Trophoblast cell (in vitro differentiated cells and primary cell): ENCODE results near the gene RGS5.

ENCODE experiments used
- DNase-seq, 2 donors: peaks; one replicate each; pipeline ENCODE4 v3.0.0-alpha.2; 2016
- H2AFZ ChIP-seq: 2 replicates; pipeline ENCODE4 v1.6.1; 2013; ENCODE audit warnings: low read length, moderate library complexity, mild to moderate bottlenecking; ENCODE audit not compliant: insufficient read depth, poor library complexity
- H2AK5ac ChIP-seq: 2 replicates; pipeline ENCODE4 v1.6.1; 2013; ENCODE audit warnings: mild to moderate bottlenecking, low read length
- H2BK120ac ChIP-seq: 2 replicates; pipeline ENCODE4 v1.6.1; 2013; ENCODE audit warnings: low read length, mild to moderate bottlenecking, moderate library complexity; ENCODE audit not compliant: insufficient read depth, poor library complexity
- H2BK12ac ChIP-seq: 2 replicates; pipeline ENCODE4 v1.6.1; 2013; ENCODE audit warnings: mild to moderate bottlenecking, low read length, moderate library complexity
- H2BK5ac ChIP-seq: 2 replicates; pipeline ENCODE4 v1.6.1; 2013; ENCODE audit warnings: low read length, low read depth, moderate library complexity, mild to moderate bottlenecking; ENCODE audit not compliant: poor library complexity
- H3K14ac ChIP-seq: 2 replicates; pipeline ENCODE4 v1.6.1; 2013; ENCODE audit warnings: mild to moderate bottlenecking, low read length
- H3K18ac ChIP-seq: 2 replicates; pipeline ENCODE4 v1.6.1; 2013; ENCODE audit warnings: mild to moderate bottlenecking, low read length
- H3K23ac ChIP-seq: 2 replicates; pipeline ENCODE4 v1.6.1; 2013; ENCODE audit warnings: low read length
- H3K27ac ChIP-seq: 2 replicates; pipeline ENCODE4 v1.5.1; 2013; ENCODE audit warnings: low read depth, mild to moderate bottlenecking, inconsistent platforms, low read length, moderate library complexity
- H3K27me3 ChIP-seq: 2 replicates; pipeline ENCODE4 v1.6.1; 2013; ENCODE audit warnings: inconsistent platforms, mild to moderate bottlenecking, low read length, moderate library complexity; ENCODE audit not compliant: insufficient read depth
- H3K36me3 ChIP-seq, 2 experiments: 1 replicate in 1 of 2; 2 replicates in 1 of 2; pipeline ENCODE4 v1.6.1; 2013; ENCODE audit warnings: low read length in 2 of 2, mild to moderate bottlenecking in 2 of 2, moderate library complexity in 1 of 2; ENCODE audit not compliant: insufficient read depth in 2 of 2, control insufficient read depth in 1 of 2
- H3K4ac ChIP-seq: 2 replicates; pipeline ENCODE4 v1.6.1; 2013; ENCODE audit warnings: low read depth, mild to moderate bottlenecking, low read length, moderate library complexity
- H3K4me1 ChIP-seq, 2 experiments: 1 replicate in 1 of 2; 2 replicates in 1 of 2; pipeline ENCODE4 v1.6.1; 2013; ENCODE audit warnings: low read length in 2 of 2, mild to moderate bottlenecking in 2 of 2, moderate library complexity in 1 of 2; ENCODE audit not compliant: insufficient read depth in 2 of 2, control insufficient read depth in 1 of 2
- H3K4me2 ChIP-seq: 2 replicates; pipeline ENCODE4 v1.6.1; 2013; ENCODE audit warnings: inconsistent platforms, mild to moderate bottlenecking, low read length, moderate library complexity
- H3K4me3 ChIP-seq: 2 replicates; pipeline ENCODE4 v1.5.1; 2013; ENCODE audit warnings: mild to moderate bottlenecking, low read depth, low read length, inconsistent platforms
- H3K79me1 ChIP-seq: one replicate; pipeline ENCODE4 v1.6.1; 2013; ENCODE audit warnings: low read length
- H3K79me2 ChIP-seq: 2 replicates; pipeline ENCODE4 v1.6.1; 2013; ENCODE audit warnings: low read length, mild to moderate bottlenecking; ENCODE audit not compliant: control insufficient read depth, insufficient read depth, poor library complexity
- H3K9ac ChIP-seq: 2 replicates; pipeline ENCODE4 v1.6.1; 2013; ENCODE audit warnings: mild to moderate bottlenecking, low read length
- H3K9me3 ChIP-seq: 2 replicates; pipeline ENCODE4 v1.6.1; 2013; ENCODE audit warnings: low read depth, mild to moderate bottlenecking, control low read depth, inconsistent platforms, low read length; ENCODE audit not compliant: insufficient read depth
- H4K12ac ChIP-seq: 2 replicates; pipeline ENCODE4 v1.6.1; 2013; ENCODE audit warnings: low read depth, mild to moderate bottlenecking, low read length, moderate library complexity
- H4K8ac ChIP-seq: 2 replicates; pipeline ENCODE4 v1.6.1; 2013; ENCODE audit warnings: low read depth, mild to moderate bottlenecking, low read length, moderate library complexity
- H4K91ac ChIP-seq: one replicate; pipeline ENCODE4 v1.6.1; 2013; ENCODE audit warnings: low read depth, mild to moderate bottlenecking, low read length, moderate library complexity
- WGBS: extraction: QIAGEN DNeasy Blood & Tissue Kit; methylation state at CpG from one replicate; pipeline ENCODE4 v1.1.7; 2013; ENCODE audit warnings: missing lambda C conversion rate; ENCODE audit not compliant: insufficient read length, insufficient coverage; ENCODE audit errors: extremely low coverage; 5-methylcytosine and 5-hydroxymethylcytosine counted together

Gene RGS5

GRCh38 chr1:163171826-163172225, 30.9 kb downstream of the RGS5 start:
- Histone ChIP-seq H2AK5ac (no peak overlapping the region), H3K4me3 (no peak overlapping the region), H3K27ac (no peak overlapping the region), H4K91ac (no peak overlapping the region), H3K36me3 (no peaks in the 10 kb centered on the region), H2AFZ (no peak overlapping the region), H3K79me1 (no peaks in the 10 kb centered on the region), H2BK12ac (no peak overlapping the region), H3K27me3 (no peaks in the 10 kb centered on the region), H3K4me1 (peaks cover 0 to 3% of the 10 kb centered on the region in 2 experiments), H3K14ac (no peak overlapping the region), H2BK120ac (no peak overlapping the region), H4K12ac (no peak overlapping the region), H3K4me2 (no peak overlapping the region), H2BK5ac (no peak overlapping the region), H3K23ac (peak overlapping the region; percentile 3), H3K9ac (no peak overlapping the region), H3K4ac (no peak overlapping the region), H4K8ac (no peak overlapping the region), H3K18ac (no peak overlapping the region), H3K79me2 (no peaks in the 10 kb centered on the region), H3K9me3 (no peaks in the 10 kb centered on the region)
- WGBS: 100% methylated on average over 2 of the region's 5 CpGs
- no peak for DNase-seq

- Histone ChIP-seq H3K9ac (no peak overlapping the region), H3K18ac (no peak overlapping the region), H3K4me1 (peaks cover 0 to 3% of the 10 kb centered on the region in 2 experiments)
Measured at GRCh38 chr1:163170975-163171676, 31.6 kb downstream of the RGS5 start.

DNA sequence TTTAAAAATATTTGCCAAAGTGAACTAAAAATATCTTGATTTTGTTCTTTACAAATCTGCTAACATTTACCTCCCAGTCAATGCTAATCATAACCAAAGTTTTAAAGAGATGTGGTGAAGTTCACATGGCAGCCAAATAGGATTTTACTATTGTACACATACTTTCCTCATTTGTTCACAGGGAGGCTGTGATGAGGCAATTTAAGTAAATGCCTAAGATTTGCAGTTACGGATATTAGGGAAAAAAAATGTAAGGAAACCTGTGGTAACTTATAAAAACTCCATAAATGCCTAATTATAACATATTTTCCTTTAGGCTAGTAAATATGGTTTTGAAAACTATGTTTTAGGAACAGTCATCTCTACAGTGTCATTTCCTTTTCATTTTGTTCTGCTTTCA, 32.4 kb downstream of the RGS5 start:
- no peak overlapping the region for H3K4me3 ChIP-seq
- H3K79me2 ChIP-seq: no peaks in the 10 kb centered on the region
- no peak overlapping the region for H2BK12ac ChIP-seq
- H3K4me1 ChIP-seq: peaks cover 0 to 3% of the 10 kb centered on the region in 2 experiments
- DNase-seq: no peak
- H2AFZ ChIP-seq: no peak overlapping the region
- no peaks in the 10 kb centered on the region for H3K79me1 ChIP-seq
- H3K27ac ChIP-seq: no peak overlapping the region
- no peak overlapping the region for H2BK5ac ChIP-seq
- no peak overlapping the region for H4K91ac ChIP-seq
- no CpG with 5 or more reads among the region's 1 CpG for WGBS
- H3K4me2 ChIP-seq: no peak overlapping the region
- H3K18ac ChIP-seq: no peak overlapping the region
- no peak overlapping the region for H2BK120ac ChIP-seq
- H3K36me3 ChIP-seq: no peaks in the 10 kb centered on the region
- H3K27me3 ChIP-seq: no peaks in the 10 kb centered on the region
- no peak overlapping the region for H3K23ac ChIP-seq
- no peak overlapping the region for H4K8ac ChIP-seq
- no peak overlapping the region for H2AK5ac ChIP-seq
- no peaks in the 10 kb centered on the region for H3K9me3 ChIP-seq
- no peak overlapping the region for H3K9ac ChIP-seq
- no peak overlapping the region for H3K4ac ChIP-seq
- H4K12ac ChIP-seq: no peak overlapping the region
- no peak overlapping the region for H3K14ac ChIP-seq

More at GRCh38 chr1:163170975-163171676, 31.6 kb downstream of the RGS5 start:
- no peaks in the 10 kb centered on the region for H3K79me2 ChIP-seq
- no peak overlapping the region for H4K8ac ChIP-seq
- H3K23ac ChIP-seq: no peak overlapping the region
- no peak overlapping the region for H4K91ac ChIP-seq
- H3K27ac ChIP-seq: no peak overlapping the region
- no peak overlapping the region for H2BK120ac ChIP-seq
- H3K27me3 ChIP-seq: no peaks in the 10 kb centered on the region
- H3K4ac ChIP-seq: no peak overlapping the region
- no peak overlapping the region for H3K4me3 ChIP-seq
- no peak overlapping the region for H2BK12ac ChIP-seq
- no peak overlapping the region for H3K4me2 ChIP-seq
- H2AK5ac ChIP-seq: no peak overlapping the region
- 100% methylated on average over 2 of the region's 5 CpGs for WGBS
- H3K9me3 ChIP-seq: no peaks in the 10 kb centered on the region
- H2BK5ac ChIP-seq: no peak overlapping the region
- no peak overlapping the region for H4K12ac ChIP-seq
- no peaks in the 10 kb centered on the region for H3K79me1 ChIP-seq
- no peaks in the 10 kb centered on the region for H3K36me3 ChIP-seq
- H3K14ac ChIP-seq: no peak overlapping the region
- no peak for DNase-seq
- no peak overlapping the region for H2AFZ ChIP-seq

GRCh38 chr1:163169553-163169952, 33.2 kb downstream of the RGS5 start:
- H3K4ac ChIP-seq: no peak overlapping the region
- H2AK5ac ChIP-seq: no peak overlapping the region
- H3K4me2 ChIP-seq: no peak overlapping the region

More at GRCh38 chr1:163169553-163169952, 33.2 kb downstream of the RGS5 start:
- Histone ChIP-seq H3K79me1 (no peaks in the 10 kb centered on the region), H3K23ac (no peak overlapping the region), H3K27ac (no peak overlapping the region), H3K36me3 (no peaks in the 10 kb centered on the region), H2BK5ac (no peak overlapping the region), H2BK120ac (no peak overlapping the region), H3K14ac (no peak overlapping the region), H2AFZ (no peak overlapping the region), H3K18ac (no peak overlapping the region), H3K4me3 (no peak overlapping the region), H4K91ac (no peak overlapping the region), H4K8ac (no peak overlapping the region), H3K79me2 (no peaks in the 10 kb centered on the region), H3K4me1 (peaks cover 0 to 2% of the 10 kb centered on the region in 2 experiments), H3K9ac (no peak overlapping the region), H2BK12ac (no peak overlapping the region), H4K12ac (no peak overlapping the region), H3K27me3 (no peaks in the 10 kb centered on the region), H3K9me3 (no peaks in the 10 kb centered on the region)
- no peak for DNase-seq
- no CpG with 5 or more reads among the region's 1 CpG for WGBS
